ENCODE results near the gene DNAJB2. TPM values are rescaled to one million over a fixed set of nuclear protein-coding genes. Genes with fewer than 3 reads are reported as not detected.

DNAJB2 gene
- total RNA-seq, 1 experiment from 2014 or later, result 66.2 TPM

DNA sequence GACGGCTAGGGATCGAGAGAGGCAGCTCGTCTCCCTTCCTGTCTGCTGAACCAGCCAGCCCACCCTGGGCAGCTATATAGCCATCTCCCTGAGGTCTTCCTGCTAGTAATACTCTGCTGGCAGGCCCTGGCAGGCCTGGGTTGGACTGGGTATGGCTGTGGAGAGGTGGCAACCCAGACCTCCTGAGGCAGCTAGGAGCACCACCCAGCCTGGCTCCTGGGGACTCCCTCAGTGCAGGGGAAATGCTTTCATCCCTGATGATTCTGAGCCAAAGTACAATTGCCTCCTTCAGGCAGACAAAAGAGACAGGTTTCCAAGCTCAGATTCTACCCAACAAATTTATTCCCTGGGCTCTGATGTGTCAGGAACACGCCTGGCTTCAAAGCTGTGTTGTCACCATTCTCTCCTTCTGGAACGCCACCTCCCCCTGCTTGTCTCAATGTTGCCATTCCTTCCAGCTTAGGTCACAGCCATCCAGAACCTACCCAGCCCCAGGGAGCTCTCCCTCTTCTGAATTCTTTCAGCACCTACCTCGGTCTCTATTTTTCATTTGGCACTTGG, 4.7 kb upstream of the DNAJB2 start:
- Histone ChIP-seq H3K9me3 (ENCODE audit: control insufficient read depth, insufficient read depth, low read depth, low read length) (no peaks in the 10 kb centered on the region), H3K27ac (ENCODE audit: low read length) (peak overlapping the region; percentile 75), H3K4me3 (ENCODE audit: low read depth in 2 of 2, low read length in 2 of 2) (no peak overlapping the region), H3K27me3 (ENCODE audit: control insufficient read depth, insufficient read depth, low read length) (no peaks in the 10 kb centered on the region), H3K4me1 (ENCODE audit: control insufficient read depth, insufficient read depth, low read length) (peaks cover 33% of the 10 kb centered on the region), H3K36me3 (ENCODE audit: control insufficient read depth, insufficient read depth, low read length) (no peaks in the 10 kb centered on the region)
- in situ Hi-C loops (cut with HindIII; ENCODE audit: low pct_unique_long_range_greater_than_20kb, low sequenced_read_pairs) (no loop called here), intact Hi-C loops (cut with micrococcal nuclease; ENCODE audit: unreplicated experiment) (no loop called here)
- CTCF ChIA-PET, result interaction anchor here (1.2 kb wide), 1 partner anchor 27 kb away, joined by 5 read pairs; no protein-coding TSS in a partner anchor
- peak; percentile 60 for DNase-seq (ENCODE audit: low read depth, low spot score)
- POLR2A ChIA-PET, result interaction anchor here (0.5 kb wide), 2 partner anchors 17 to 22 kb away, joined by 4 to 5 read pairs; partner anchors contain the start of gene TUBA4B
- no TSS peak for BruUV-seq (replicated peaks)
- TF ChIP-seq TCF7L2 (IDR thresholded peaks at IDR 0.05; ENCODE audit: low read depth, low read length), result 0 out of 2 replicates have a peak, but pooled peaks have one; percentile 24
- TF ChIP-seq, protein P1, sequence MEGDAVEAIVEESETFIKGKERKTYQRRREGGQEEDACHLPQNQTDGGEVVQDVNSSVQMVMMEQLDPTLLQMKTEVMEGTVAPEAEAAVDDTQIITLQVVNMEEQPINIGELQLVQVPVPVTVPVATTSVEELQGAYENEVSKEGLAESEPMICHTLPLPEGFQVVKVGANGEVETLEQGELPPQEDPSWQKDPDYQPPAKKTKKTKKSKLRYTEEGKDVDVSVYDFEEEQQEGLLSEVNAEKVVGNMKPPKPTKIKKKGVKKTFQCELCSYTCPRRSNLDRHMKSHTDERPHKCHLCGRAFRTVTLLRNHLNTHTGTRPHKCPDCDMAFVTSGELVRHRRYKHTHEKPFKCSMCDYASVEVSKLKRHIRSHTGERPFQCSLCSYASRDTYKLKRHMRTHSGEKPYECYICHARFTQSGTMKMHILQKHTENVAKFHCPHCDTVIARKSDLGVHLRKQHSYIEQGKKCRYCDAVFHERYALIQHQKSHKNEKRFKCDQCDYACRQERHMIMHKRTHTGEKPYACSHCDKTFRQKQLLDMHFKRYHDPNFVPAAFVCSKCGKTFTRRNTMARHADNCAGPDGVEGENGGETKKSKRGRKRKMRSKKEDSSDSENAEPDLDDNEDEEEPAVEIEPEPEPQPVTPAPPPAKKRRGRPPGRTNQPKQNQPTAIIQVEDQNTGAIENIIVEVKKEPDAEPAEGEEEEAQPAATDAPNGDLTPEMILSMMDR (IDR thresholded peaks at IDR 0.05), result no peak
- peak; percentile 52 for ATAC-seq

DNA sequence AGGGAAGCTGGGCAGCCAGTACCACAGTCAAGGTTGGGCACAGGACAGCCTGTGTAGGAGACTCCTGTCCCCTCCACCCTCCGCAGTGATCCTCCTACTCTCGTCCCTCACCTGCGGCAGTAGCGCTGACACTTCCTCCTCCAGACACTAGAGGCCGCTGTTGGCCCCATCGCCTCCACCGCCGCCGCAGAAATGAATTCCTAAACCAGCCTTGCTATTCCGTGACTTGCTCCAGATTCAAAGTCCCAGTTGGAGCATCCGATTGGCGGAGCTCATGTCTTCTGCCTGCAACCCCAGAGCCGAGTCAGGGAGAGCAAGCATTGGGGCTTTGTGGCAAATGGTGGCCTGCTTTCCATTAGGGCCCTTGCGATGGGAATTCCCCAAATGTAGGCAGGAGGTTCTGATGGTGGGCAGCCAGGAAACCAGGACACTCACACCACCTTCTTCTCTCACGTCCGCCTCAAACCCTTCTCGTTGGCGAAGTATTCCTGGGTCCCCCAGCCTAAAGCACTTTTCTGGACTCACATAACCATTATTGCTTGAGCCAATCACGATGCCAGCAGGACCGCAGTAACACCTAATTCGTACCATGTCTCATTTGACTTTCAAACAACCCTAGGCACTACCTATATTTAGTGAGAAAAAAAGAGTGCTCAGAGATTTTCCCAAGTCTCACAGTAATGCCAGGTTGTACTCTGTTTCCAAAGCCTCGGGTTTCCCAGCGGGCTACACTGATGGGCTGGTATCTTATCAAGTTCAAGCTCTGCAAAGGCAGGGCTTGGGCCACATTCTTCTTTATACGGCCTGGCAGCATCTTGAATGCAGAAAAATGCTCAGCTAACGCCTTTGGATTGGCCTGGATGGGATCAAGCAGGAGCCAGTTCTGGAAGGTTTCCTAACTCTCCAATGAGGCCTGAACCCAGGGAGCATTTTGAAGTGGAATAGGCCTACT, 1.2 kb upstream of the DNAJB2 start:
- Histone ChIP-seq H3K4me3 (ENCODE audit: low read depth in 2 of 2, low read length in 2 of 2) (peak overlapping the region in 1 of 2 experiments; percentile 80; a peak in 3 of 4 replicates), H3K9me3 (ENCODE audit: control insufficient read depth, insufficient read depth, low read depth, low read length) (no peaks in the 10 kb centered on the region), H3K36me3 (ENCODE audit: control insufficient read depth, insufficient read depth, low read length) (no peaks in the 10 kb centered on the region; the same call in 1 of the 2 replicates), H3K27ac (ENCODE audit: low read length) (peak overlapping the region; percentile 95), H3K27me3 (ENCODE audit: control insufficient read depth, insufficient read depth, low read length) (no peaks in the 10 kb centered on the region), H3K4me1 (ENCODE audit: control insufficient read depth, insufficient read depth, low read length) (peaks cover 39% of the 10 kb centered on the region)
- ChIA-PET CTCF (interaction anchor here (0.5 to 1.9 kb wide), 6 partner anchors 14 to 650 kb away, joined by 3 to 17 read pairs (median 4); no protein-coding TSS in a partner anchor), POLR2A (interaction anchor here (0.6 kb wide), 1 partner anchor 33 kb away, joined by 4 read pairs; no protein-coding TSS in a partner anchor)
- in situ Hi-C loops (cut with HindIII; ENCODE audit: low pct_unique_long_range_greater_than_20kb, low sequenced_read_pairs), result no loop called here
- intact Hi-C loops (cut with micrococcal nuclease; ENCODE audit: unreplicated experiment), result no loop called here
- peak; percentile 49 for ATAC-seq
- no peak for DNase-seq (ENCODE audit: low read depth, low spot score)
- TF ChIP-seq SIN3A (IDR thresholded peaks at IDR 0.05; ENCODE audit: borderline replicate concordance, insufficient read depth, low read depth, low read length) (no peak), POLR2AphosphoS5 (IDR thresholded peaks at IDR 0.05; ENCODE audit: low read depth, low read length) (no peak), TCF7L2 (IDR thresholded peaks at IDR 0.05; ENCODE audit: low read depth, low read length) (no peak)
- TF ChIP-seq, protein P2, sequence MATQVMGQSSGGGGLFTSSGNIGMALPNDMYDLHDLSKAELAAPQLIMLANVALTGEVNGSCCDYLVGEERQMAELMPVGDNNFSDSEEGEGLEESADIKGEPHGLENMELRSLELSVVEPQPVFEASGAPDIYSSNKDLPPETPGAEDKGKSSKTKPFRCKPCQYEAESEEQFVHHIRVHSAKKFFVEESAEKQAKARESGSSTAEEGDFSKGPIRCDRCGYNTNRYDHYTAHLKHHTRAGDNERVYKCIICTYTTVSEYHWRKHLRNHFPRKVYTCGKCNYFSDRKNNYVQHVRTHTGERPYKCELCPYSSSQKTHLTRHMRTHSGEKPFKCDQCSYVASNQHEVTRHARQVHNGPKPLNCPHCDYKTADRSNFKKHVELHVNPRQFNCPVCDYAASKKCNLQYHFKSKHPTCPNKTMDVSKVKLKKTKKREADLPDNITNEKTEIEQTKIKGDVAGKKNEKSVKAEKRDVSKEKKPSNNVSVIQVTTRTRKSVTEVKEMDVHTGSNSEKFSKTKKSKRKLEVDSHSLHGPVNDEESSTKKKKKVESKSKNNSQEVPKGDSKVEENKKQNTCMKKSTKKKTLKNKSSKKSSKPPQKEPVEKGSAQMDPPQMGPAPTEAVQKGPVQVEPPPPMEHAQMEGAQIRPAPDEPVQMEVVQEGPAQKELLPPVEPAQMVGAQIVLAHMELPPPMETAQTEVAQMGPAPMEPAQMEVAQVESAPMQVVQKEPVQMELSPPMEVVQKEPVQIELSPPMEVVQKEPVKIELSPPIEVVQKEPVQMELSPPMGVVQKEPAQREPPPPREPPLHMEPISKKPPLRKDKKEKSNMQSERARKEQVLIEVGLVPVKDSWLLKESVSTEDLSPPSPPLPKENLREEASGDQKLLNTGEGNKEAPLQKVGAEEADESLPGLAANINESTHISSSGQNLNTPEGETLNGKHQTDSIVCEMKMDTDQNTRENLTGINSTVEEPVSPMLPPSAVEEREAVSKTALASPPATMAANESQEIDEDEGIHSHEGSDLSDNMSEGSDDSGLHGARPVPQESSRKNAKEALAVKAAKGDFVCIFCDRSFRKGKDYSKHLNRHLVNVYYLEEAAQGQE (IDR thresholded peaks at IDR 0.05; ENCODE audit: insufficient read depth in 1 of 2, low read depth in 2 of 2, low read length in 1 of 2), result no peak
- TF ChIP-seq, protein P1 (IDR thresholded peaks at IDR 0.05), result peak; percentile 99
- BruUV-seq (replicated peaks), result no TSS peak

Measured in Panc1 (cell line).